ENCODE results near the gene FUT7. TPM values are rescaled to one million over a fixed set of nuclear protein-coding genes. Genes with fewer than 3 reads are reported as not detected.
A peak's percentile ranks its signal among the peaks of the same experiment; 100 is the strongest.
"Not testable (repeated sequence)": the region's sequence is repeated elsewhere in the genome, so short reads cannot be mapped to it uniquely, and the experiment has no call there.

The FUT7 gene
- polyA plus RNA-seq, 1 donor = 0.08 TPM

GRCh38 chr9:137004285-137004684 is 27.6 kb downstream of the FUT7 start:
- not testable (repeated sequence) for DNase-seq (ENCODE audit: low read depth)

- DNase-seq (ENCODE audit: low read depth) = no peak
These were observed 29.2 kb downstream of the FUT7 start for GRCh38 chr9:137002646-137003041.

- no peak for DNase-seq (ENCODE audit: low read depth)
These were observed 29.8 kb downstream of the FUT7 start for GRCh38 chr9:137001857-137002645.

- DNase-seq (ENCODE audit: low read depth) = no peak
These were observed 31.5 kb downstream of the FUT7 start for GRCh38 chr9:137000177-137000930.

- no peak for DNase-seq (ENCODE audit: low read depth)
These were observed 34.1 kb downstream of the FUT7 start for GRCh38 chr9:136997830-136998234.

GRCh38 chr9:136997371-136997770 is 34.5 kb downstream of the FUT7 start:
- DNase-seq (ENCODE audit: low read depth) = no peak

GRCh38 chr9:136996361-136997292 is 35.3 kb downstream of the FUT7 start, which contains the start of gene CLIC3:
Gene CLIC3 (minus strand): TSS chr9:136996568. CDS start chr9:136996543, 25 bp downstream.
- DNase-seq (ENCODE audit: low read depth) = no peak

- DNase-seq (ENCODE audit: low read depth) = no peak
These were observed 36.0 kb downstream of the FUT7 start for GRCh38 chr9:136995772-136996311.

GRCh38 chr9:136995362-136995761 is 36.5 kb downstream of the FUT7 start:
- no peak for DNase-seq (ENCODE audit: low read depth)

GRCh38 chr9:136994888-136995230 is 37.0 kb downstream of the FUT7 start:
- DNase-seq (ENCODE audit: low read depth) = no peak

- DNase-seq (ENCODE audit: low read depth) = no peak
These were observed 37.6 kb downstream of the FUT7 start for GRCh38 chr9:136994180-136994887.

GRCh38 chr9:136992819-136993369 is 39.0 kb downstream of the FUT7 start:
- no peak for DNase-seq (ENCODE audit: low read depth)

GRCh38 chr9:136991993-136992818 is 39.7 kb downstream of the FUT7 start, which contains the start of gene PAXX:
Gene PAXX (plus strand): TSS chr9:136992422. CDS start chr9:136992444, 22 bp downstream.
- DNase-seq (ENCODE audit: low read depth) = peak; percentile 39

GRCh38 chr9:136990242-136990911 is 41.5 kb downstream of the FUT7 start:
- DNase-seq (ENCODE audit: low read depth) = no peak

GRCh38 chr9:136988872-136989271 is 43.0 kb downstream of the FUT7 start:
- no peak for DNase-seq (ENCODE audit: low read depth)

- DNase-seq (ENCODE audit: low read depth) = no peak
These were observed 46.0 kb downstream of the FUT7 start for GRCh38 chr9:136985853-136986252.

- no peak for DNase-seq (ENCODE audit: low read depth)
These were observed 46.8 kb downstream of the FUT7 start for GRCh38 chr9:136985027-136985602.

- DNase-seq (ENCODE audit: low read depth) = no peak
These were observed 47.3 kb downstream of the FUT7 start for GRCh38 chr9:136984464-136985026.
